Measurements from ENCODE around the gene RGS6.

RGS6 gene

GRCh38 chr14:72553656-72554055, 621.4 kb downstream of the RGS6 start:
- Histone ChIP-seq H3K4me2 (ENCODE audit: low read length) (no peak overlapping the region), H3K9ac (ENCODE audit: low read length) (no peak overlapping the region), H3K9me3 (ENCODE audit: low read length) (no peaks in the 10 kb centered on the region), H2AFZ (ENCODE audit: low read length) (no peak overlapping the region), H3K4me3 (ENCODE audit: low read depth, low read length, poor library complexity, severe bottlenecking) (no peak overlapping the region), H3K4me1 (ENCODE audit: insufficient read depth, low read length, severe bottlenecking) (no peaks in the 10 kb centered on the region), H3K79me2 (ENCODE audit: insufficient read depth, low read length) (no peaks in the 10 kb centered on the region), H3K27me3 (ENCODE audit: insufficient read depth, low read length) (no peaks in the 10 kb centered on the region), H3F3A (ENCODE audit: insufficient read depth, low read length) (no peaks in the 10 kb centered on the region), H3K36me3 (ENCODE audit: insufficient read depth, low read length) (no peaks in the 10 kb centered on the region), H3K9me2 (ENCODE audit: low read depth, low read length) (no peaks in the 10 kb centered on the region), H4K20me1 (ENCODE audit: insufficient read depth, low read length) (no peaks in the 10 kb centered on the region), H3K27ac (ENCODE audit: low read depth, low read length, poor library complexity, severe bottlenecking) (no peak overlapping the region)
- no peak for TF ChIP-seq CTCF (IDR thresholded peaks at IDR 0.05; ENCODE audit: low read length)
- no peak for TF ChIP-seq EZH2 (IDR thresholded peaks at IDR 0.05; ENCODE audit: borderline replicate concordance, low read length)

- Histone ChIP-seq H3K4me3 (ENCODE audit: low read depth, low read length, poor library complexity, severe bottlenecking) (no peak overlapping the region), H2AFZ (ENCODE audit: low read length) (no peak overlapping the region), H3K27me3 (ENCODE audit: insufficient read depth, low read length) (no peaks in the 10 kb centered on the region), H3K79me2 (ENCODE audit: insufficient read depth, low read length) (no peaks in the 10 kb centered on the region), H3K9ac (ENCODE audit: low read length) (no peak overlapping the region), H3K27ac (ENCODE audit: low read depth, low read length, poor library complexity, severe bottlenecking) (no peak overlapping the region), H3K4me1 (ENCODE audit: insufficient read depth, low read length, severe bottlenecking) (no peaks in the 10 kb centered on the region), H3K4me2 (ENCODE audit: low read length) (no peak overlapping the region), H3K9me2 (ENCODE audit: low read depth, low read length) (no peaks in the 10 kb centered on the region), H3K36me3 (ENCODE audit: insufficient read depth, low read length) (no peaks in the 10 kb centered on the region), H4K20me1 (ENCODE audit: insufficient read depth, low read length) (no peaks in the 10 kb centered on the region), H3K9me3 (ENCODE audit: low read length) (no peaks in the 10 kb centered on the region), H3F3A (ENCODE audit: insufficient read depth, low read length) (no peaks in the 10 kb centered on the region)
- no peak for TF ChIP-seq CTCF (IDR thresholded peaks at IDR 0.05; ENCODE audit: low read length)
- TF ChIP-seq EZH2 (IDR thresholded peaks at IDR 0.05; ENCODE audit: borderline replicate concordance, low read length) = no peak
These were observed 622.2 kb downstream of the RGS6 start for GRCh38 chr14:72554401-72554800.

GRCh38 chr14:72554994-72555608, 622.9 kb downstream of the RGS6 start:
- Histone ChIP-seq H3K27me3 (ENCODE audit: insufficient read depth, low read length) (no peaks in the 10 kb centered on the region), H3K9me2 (ENCODE audit: low read depth, low read length) (no peaks in the 10 kb centered on the region), H3K4me1 (ENCODE audit: insufficient read depth, low read length, severe bottlenecking) (no peaks in the 10 kb centered on the region), H2AFZ (ENCODE audit: low read length) (no peak overlapping the region), H3F3A (ENCODE audit: insufficient read depth, low read length) (no peaks in the 10 kb centered on the region), H3K9ac (ENCODE audit: low read length) (no peak overlapping the region), H3K36me3 (ENCODE audit: insufficient read depth, low read length) (no peaks in the 10 kb centered on the region), H4K20me1 (ENCODE audit: insufficient read depth, low read length) (no peaks in the 10 kb centered on the region), H3K9me3 (ENCODE audit: low read length) (no peaks in the 10 kb centered on the region), H3K4me2 (ENCODE audit: low read length) (no peak overlapping the region), H3K4me3 (ENCODE audit: low read depth, low read length, poor library complexity, severe bottlenecking) (no peak overlapping the region), H3K27ac (ENCODE audit: low read depth, low read length, poor library complexity, severe bottlenecking) (no peak overlapping the region), H3K79me2 (ENCODE audit: insufficient read depth, low read length) (no peaks in the 10 kb centered on the region)
- TF ChIP-seq CTCF (IDR thresholded peaks at IDR 0.05; ENCODE audit: low read length) = no peak
- TF ChIP-seq EZH2 (IDR thresholded peaks at IDR 0.05; ENCODE audit: borderline replicate concordance, low read length) = no peak

Data from OCI-LY1 (cell line).